Measurements from ENCODE around the gene IL13RA1.
A peak's percentile ranks its signal among the peaks of the same experiment; 100 is the strongest.
"Not testable (repeated sequence)": the region's sequence is repeated elsewhere in the genome, so short reads cannot be mapped to it uniquely, and the experiment has no call there.

The IL13RA1 gene

DNA sequence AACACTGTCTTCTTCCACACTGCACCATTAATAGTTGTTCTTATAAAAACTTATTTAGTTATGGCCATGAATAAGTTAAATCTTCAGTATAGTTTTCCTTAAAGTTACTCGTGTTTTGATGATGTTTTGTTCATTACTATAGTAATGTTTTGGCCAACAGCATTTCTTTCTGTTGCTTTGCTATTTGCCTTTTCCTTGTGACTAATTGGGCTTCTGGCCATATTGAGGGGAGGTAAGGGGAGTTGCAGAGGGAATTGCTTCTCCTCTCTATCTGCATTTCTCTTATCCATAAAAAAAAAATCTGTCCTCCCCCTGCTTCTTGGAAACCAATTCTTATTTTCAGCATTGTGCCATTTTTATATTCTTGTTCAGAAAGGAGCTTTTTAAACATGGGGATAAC is 53.5 kb downstream of the IL13RA1 start:
- DNase-seq: no peak

DNA sequence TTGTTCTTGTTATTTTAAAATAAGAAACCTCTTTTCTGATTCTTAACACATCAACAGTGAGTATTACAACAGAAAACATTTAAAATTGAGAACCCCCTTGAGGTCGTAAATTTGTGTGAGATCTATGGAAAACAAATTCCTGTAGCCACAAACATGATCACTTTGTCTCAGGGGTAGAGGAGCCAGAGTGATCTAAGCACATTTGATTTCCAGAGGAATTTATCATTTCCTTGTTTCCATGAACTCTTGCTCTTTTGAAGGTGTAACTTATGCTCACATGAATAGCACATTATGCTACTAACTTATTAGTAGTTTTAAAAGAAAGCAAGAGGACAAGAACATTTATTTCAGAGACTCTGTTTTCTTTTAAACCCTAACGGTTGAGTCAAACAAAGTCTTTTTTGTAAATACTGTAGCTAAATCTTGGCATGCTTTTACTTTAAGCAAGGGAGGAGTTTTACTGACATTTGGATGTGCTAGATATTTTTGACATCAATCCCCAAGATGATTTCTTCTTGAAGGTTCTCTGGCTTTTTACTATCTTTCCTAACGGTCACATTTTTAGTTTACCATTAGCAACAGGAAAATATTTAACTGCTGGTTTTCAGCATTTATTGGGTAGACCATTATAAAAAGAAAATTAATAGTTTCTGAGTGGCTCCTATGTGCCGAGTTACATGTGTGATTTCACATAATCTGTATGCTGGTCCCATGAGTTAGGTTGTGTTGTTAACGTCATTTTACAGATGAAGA is 68.3 kb downstream of the IL13RA1 start:
- DNase-seq: no peak

DNA sequence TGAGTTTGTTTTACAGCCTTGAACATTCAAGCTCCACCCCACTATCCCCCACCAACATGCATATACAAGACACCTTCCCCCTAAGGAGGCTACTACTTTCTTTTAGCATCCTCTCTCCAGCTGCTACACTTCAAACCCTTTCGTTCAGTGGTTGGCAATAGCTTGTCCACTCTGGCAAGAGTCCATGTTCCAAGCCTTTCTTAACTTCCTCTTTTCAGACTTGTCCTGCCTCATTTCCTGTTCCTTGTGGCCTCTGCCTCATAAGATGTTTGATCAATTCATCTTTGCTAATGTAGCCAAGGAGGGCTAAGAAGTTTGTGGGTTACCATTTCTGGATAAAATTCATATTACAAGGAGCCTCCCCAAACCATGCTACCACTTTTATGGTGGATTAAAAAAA is 75.5 kb downstream of the IL13RA1 start:
- no peak for DNase-seq

DNA sequence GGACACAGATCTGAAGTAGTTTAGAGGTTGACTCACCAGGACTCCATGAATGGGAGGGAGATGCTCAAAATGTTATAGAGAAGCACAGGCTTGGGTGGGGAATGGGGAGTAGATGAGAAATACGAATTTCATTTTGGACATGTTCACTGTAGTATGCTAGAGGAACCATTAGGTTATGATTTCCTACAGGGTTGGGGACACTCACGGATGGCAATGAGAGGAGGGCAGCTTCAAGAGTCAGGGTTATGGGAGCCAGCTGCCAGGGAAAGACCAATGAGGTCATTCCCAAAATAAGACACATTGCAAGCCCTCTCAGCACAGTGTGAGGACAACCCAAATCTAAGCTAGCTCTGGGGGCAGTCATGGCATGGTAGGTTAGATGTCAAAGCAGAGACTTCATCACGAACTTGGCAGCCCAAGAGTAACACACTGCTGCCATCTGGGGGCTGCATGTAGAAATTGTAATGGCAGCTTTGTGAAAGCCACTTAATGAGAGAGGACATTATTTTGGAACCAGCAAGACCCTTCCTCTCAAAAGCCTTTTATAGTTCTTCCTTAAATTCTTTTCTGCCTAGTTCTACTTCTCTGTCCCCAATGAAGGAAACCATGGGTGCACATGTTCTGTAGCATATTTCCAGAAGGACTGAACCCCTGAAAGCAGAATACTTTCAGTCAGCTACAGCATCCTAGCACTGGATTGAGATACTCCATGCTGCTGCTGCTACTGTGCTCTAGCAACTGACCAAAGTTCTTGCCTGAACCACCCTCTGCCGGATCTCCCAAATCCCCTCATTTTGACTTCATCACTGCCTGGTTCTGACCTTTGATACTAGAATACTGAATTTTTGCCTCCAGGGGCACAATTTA is 80.0 kb downstream of the IL13RA1 start:
- DNase-seq: peak; percentile 8

DNA sequence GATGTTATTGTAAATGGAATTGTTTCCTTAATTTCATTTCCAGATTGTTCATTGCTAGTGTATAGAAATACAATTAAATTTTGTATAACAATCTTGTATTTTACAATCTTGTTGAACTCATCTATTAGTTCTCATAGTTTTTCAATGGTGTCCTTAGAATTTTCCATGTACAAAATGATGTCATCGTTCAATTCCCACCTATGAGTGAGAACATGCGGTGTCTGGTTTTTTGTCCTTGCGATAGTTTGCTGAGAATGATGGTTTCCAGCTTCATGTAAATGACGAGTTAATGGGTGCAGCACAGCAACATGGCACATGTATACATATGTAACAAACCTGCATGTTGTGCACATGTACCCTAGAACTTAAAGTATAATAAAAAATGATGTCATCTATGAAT is 89.9 kb downstream of the IL13RA1 start:
- DNase-seq: not testable (repeated sequence)

DNA sequence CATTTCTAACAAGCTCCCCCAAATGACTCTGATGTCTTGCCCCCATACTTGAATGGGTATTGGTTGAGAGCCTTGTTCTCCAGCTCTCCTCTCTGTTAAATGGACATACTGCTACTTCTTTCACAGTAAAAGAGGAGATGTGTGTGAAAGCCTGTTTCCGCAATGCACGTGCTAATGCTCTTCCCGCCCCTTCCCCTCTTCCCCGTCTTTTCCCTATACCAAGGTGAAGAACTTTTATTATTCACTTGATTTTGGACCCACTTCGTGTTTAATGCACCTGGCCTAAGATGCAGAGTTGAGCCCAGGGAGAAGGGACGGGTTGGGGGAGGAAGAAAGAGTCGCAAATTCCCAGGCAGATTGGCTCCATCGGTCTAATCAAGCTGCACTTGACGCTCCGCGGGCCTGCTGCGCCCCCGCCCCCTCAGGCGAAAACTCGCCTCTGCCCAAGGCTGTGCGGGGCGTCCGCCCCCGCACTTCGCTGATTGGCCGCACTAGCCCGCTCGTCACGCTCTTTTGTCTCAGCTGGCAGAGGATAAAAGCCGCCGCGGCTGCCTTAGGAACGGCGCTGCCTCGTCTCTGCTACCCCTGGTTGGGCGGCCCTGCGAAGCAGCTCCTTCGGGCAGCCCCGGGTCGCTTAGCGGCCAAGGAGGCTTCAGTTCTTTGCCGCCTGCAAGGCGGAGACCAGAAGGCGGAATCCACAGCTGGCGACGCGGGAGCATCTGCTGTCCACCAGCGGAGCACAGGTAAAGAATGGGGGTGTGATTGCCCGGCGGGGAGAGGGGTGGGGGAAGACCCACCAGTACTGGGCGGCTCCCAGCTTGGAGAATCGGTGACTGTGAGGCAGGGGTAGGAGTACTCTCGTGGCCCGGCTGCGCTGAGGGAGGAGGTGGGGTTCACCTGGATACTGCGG is 96.1 kb downstream of the IL13RA1 start, which contains the start of gene ZCCHC12:
ZCCHC12 (plus strand) TSS at position 562 of the 910 bp plus-strand sequence. CDS start 1,421 bp downstream, outside the sequence.
- peak; percentile 11 for DNase-seq

DNA sequence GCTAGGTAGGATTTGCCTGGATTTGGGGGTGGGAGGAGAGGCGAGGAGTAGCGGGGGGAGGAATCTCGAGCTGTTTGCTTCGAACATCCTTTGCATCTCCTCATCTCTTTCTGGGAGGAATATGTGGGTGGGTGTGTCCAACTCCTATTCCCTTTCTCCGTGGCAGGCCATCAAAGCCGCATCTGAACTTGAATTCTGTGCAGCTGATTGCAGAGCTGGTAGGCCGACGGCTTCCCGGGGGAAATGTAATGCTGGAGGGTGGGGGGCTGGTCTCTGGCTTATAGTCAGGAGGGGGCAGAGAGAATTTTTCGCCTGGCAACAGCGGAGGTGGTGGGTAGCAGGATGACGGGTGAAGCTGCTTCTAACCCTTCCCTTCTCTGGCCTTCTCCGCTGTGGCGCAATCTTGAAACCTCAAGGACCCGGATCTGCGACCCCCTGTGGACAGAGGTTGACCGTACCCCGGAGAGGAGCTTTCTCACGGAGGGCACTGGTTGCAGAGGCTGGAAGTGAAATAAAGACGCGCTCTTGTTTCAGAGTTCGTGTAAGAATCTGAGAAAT is 96.8 kb downstream of the IL13RA1 start:
- DNase-seq: no peak

DNA sequence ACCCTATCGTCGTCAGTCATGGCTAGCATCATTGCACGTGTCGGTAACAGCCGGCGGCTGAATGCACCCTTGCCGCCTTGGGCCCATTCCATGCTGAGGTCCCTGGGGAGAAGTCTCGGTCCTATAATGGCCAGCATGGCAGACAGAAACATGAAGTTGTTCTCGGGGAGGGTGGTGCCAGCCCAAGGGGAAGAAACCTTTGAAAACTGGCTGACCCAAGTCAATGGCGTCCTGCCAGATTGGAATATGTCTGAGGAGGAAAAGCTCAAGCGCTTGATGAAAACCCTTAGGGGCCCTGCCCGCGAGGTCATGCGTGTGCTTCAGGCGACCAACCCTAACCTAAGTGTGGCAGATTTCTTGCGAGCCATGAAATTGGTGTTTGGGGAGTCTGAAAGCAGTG is 97.8 kb downstream of the IL13RA1 start:
- no peak for DNase-seq

DNA sequence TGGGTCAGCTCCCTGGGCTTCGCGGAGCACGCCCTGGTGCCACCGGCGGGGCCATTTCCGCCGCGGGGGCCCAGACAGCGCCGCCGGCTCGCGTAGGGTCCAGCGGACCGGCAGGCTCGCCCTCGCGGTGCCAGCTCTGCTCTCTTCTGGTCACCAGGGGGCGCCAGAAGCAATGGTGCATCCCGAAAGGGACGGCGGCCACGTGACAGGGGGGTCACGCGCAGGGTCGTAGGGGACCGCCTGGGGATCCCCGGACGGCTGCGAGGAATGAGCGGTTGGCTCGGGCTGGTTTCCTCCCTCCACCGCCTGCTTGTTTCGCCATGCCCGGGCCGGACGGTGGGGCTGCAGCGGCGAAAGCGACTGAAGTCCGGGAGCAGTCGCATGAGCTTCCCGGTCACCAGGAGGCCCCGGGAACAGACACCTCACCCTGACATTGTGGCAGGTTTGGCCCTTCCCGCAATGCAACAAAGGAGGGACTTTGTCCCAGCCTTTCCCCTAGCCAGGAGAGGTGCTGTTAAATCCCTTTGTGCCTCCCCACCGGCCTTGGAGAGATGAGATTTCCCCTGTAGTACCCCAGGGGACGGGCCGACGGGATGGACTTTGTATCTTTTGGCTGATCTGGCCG is 112.0 kb downstream of the IL13RA1 start:
- no peak for DNase-seq

Data from NCI-H1417 treated with DMSO at 0.1 percent for 48 hours (cell line).